Hypothalamus (tissue), 51 donors: Measurements from ENCODE around the gene CPNE5.

Experiments used
- DNase-seq, 51 donors: peaks; one replicate each; lab custom pipeline; 2025; lab: John Stamatoyannopoulos, UW

Gene CPNE5

DNA sequence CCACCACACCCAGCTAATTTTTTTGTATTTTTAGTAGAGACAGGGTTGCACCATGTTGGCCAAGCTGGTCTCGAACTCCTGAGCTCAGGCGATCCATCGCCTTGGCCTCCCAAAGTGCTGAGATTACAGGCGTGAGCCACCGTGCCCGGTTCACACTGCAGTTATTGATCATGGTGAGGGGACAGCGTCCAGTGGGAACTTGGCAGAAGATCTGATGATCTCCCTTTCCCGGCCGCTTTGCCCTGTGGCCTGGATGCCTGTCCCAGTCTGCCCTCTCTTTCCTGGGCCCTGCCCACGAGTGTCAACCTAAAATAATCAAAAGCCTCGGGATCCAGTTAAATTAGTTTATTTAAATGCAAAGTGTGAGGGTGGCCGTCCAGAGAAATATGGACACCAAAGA is 42.2 kb downstream of the CPNE5 start:
- no peak for DNase-seq

DNA sequence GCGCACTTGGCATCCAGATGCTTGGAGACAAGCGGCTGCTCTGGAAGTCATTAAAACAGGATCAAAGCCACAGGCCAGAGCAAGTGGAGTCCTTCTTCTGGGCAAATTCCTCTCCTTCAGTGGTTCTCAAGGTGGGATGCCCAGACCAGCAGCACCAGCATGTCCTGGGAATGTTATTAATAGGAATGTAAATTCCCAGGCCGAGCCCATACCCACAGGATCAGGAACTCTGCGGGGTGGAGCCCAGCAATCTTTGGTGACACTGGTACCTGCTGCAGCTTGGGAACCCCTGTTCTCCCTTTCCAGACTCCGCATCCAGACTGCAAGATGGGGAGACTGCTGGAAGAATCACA is 44.6 kb downstream of the CPNE5 start:
- no peak for DNase-seq

DNA sequence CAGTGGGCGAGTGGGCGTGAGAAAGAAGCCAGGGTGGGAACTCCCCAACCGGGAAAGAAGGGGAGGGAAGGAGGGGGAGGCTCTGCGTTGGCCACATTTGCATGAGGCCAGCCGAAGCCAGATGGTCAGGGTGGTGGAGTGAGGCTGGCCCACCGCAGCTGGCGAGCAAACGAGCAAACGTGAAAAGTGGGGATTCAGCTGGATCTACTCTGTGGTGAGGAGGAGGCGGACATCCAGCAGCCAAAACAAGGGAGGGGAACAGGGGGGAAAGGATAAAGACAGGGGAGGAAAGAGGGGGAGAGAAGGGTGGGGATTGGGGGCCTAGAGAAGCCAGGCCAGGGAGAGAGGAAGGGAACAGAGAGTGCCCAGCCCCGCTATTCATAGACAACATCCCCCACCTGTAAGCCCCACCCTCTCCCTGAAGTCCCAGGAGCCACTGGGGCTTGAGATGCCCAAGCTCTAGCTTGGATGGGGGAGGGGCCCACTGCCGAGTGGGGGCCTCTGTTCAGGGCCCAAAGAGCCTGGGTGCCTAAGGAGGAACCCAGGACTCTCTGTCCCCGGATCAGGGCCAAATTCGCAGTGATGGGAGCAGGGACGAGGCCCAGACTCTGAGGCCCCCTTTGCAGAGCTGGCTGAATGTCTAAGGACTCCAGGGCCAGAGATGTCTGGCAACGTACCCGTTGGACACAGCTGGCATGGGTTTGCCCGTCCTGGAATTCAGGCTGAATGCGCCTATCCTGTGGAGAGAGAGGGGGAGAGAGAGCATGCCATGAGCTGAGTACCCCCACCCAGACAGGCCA is 45.1 kb downstream of the CPNE5 start:
- DNase-seq, result peak in 40 of 51 donors; percentile 6 to 82 (median 44)

DNA sequence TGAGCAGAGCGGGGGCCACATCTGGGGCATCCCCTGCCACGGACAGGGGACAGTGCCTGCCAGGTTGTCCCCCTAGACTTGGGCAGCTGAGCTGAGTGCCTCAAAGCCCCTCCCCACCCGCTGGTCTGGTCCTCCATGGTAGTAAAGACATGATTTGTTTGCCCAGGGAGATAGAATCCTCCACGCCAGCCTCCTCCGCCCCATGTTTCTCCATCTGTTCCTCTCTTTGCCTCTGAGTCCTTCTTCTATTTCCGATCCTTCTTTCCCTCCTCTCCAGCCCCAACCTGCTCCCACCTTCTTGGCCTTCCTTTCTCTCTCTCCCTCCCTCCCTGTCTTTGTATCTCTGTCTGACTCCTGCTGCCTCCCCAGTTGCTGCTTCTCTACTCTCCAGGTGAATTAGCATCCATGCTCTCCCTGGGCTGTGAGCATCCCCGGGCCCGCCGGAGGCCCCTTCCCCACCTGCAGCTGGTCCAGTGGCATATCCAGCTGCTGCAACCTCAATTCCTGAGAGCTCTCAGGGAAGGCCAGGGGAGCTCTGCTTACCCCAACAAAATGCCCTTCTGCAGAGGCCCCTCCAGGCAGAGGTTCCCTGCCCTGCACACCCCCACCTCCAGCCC is 45.8 kb downstream of the CPNE5 start:
- no peak for DNase-seq

DNA sequence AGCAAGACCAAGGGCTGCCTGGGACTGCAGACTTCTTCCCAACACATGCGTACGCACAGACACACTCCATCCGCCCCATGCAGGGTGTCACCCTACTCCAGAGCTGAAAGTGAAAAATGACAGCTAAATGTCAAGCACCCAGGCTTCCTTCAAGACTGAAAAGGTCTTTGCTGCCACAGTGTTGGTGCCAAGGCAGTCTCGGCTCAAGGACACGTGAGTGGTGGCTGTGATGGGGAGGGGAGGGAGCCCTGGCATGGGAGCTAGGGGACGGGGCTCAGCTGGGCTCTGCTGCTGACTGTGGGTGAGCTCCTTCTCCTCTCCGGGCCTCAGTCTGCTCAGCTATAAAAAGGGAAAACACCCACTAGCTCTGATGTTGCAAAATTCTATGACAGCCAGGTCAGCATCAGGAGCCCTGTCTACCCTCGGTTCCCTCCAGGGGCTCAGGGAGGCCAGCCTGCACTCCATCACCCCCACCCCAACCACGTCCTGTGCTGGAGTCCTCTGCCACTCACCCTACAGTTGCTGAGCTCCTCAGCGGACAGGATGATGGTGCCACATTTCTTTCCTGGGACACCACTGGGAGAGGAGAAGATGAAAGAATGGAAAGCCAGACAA is 47.6 kb downstream of the CPNE5 start:
- no peak for DNase-seq

DNA sequence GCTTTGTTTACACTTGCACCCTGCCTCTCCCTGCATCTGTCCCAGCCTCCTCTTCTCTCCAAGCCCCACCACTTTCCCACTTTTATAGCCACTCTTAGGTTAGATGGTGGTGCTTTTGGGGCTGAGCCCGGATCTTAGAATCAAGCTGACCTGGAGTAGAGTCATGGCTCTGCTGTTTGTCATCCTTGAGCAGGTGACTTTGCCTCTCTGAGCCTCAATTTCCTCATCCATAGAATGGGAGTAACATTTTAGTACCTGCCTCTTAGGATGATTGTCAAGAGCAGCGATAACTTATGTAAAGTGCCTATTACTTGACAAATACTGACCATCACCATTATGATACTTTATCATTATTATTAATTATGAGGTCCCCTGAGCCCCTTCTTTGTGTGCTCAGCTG is 48.2 kb downstream of the CPNE5 start:
- no peak for DNase-seq

DNA sequence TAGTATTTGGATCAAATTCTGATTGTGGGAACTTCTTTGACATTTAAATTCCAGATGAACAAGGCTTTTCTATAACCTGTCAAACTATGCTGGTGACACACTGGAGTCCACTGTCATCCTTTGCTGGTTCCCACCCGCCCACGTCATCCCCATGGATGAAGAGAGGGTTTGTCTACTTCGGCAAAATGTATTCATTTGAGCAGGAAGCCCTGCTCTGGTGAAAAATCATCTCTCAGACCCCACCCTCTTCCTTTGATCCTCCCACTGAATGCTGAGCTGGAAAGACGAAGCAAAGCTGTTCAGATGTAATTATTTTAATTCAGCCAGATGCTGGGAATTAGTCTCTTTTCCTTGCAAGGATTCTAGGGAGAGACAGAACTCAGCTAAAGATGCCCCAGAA is 50.5 kb downstream of the CPNE5 start:
- DNase-seq, result peak in 5 of 51 donors; percentile 4 to 68 (median 18)

DNA sequence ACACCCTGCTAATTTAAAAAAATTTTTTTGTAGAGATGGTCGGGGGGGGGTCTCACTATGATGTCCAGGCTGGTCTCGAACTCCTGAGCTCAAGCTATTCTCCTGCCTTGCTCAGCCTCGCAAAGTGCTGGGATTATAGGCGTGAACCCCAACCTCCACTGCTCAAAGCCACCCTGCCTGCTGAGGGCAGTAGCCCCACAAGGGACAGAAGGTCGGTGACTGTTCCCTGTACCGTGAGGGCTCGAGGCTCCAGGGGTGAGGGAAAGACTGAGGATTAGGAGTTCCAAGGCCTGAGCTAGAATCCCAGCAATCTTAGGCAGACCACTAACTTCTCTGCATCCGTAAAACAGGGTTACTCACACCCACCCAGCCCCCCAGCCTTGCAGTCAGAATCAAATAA is 51.1 kb downstream of the CPNE5 start:
- DNase-seq, result no peak

DNA sequence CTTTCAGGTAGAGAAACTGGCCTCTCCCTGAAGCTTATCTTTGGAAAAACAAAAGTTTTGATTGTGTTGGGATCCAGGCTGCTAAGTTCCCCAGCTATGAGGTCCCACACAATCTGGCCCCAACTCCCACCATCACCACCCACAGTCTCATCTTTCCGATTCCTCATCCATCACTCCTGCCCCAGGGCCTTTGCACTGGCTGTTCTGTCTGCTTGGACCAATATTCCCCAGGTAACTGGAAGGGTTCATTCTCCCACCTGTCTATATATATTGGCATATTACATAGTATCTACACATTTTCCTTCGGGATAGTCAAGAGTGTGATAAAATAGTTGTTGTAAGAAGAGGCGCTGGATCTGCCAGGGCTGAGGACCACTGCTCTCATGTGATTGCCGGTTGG is 52.0 kb downstream of the CPNE5 start:
- no peak for DNase-seq

DNA sequence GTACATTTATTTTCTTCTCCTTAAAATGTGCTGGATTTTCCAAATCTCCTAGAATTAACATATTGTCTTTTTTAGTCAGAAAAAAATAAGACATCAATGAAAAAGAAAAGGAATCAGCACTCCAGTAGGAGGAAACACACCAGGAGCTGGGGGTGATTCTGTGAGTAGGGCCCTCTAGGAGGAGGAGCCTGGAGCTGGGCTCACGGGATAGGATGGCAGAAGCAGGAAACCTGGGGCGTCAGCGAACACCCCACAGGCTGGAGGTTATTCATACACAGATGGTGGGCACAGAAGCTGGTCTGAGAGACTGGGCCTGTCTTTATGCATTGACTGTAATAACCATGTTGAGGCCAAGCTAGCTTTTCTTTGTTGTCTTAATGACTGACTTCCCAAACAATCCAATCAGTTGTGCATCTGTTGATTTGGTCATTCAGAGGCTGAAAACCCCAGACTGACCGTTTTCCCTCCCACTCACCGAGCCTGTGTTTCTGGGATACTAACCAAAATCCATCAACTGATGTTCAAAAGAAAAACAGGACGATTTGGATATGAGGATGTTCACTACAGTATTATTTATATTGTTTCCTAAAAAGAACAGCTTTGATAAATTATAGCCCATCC is 53.1 kb downstream of the CPNE5 start:
- DNase-seq, result no peak

DNA sequence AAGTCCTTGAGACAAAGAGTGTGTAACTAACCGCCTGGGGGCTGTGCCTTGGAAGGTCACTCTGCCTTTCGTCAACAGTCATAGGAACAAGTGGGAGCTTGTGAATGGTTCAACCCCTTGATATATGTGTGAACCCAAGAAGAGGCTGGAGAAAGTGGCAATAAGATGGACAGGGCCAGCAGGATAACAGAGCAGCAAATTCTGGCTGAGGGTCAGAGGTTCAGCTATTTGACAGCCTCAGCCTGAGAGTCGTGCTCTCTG is 54.9 kb downstream of the CPNE5 start:
- DNase-seq, result no peak

DNA sequence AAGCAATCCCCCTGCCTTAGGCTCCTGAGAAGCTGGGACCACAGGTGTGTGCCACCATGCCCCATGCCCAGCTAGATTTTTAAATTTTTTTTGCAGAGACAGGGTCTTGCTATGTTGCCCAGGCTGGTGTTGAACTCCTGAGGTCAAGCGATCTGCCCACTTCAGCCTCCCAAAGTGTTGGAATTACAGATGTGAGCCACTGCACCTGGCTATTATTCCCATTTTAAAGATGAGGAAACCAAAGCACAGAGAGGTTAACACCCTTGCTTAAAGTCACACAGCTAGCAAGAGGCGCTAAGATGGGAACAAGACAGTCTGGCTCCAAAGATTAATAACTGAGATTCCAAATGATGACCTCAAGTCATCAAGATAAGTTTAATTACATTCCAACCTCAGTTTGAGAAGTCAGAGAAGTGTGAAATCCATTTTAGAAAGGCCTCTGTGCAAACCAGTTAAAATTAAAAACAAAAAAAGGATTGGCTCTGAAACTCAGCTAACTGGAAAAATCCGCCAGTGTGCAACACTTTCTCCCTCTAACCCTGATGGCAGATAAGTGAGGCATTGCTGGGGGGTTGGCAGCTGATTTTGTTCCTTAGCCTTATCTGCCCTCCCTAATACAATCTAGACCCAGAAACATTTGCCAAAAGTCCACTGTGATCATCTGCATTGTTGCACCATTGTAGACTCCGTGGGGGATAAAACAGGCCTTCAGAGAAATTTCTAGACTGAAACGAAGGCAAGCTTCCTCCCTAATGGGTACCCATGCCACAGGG is 55.5 kb downstream of the CPNE5 start:
- no peak for DNase-seq

DNA sequence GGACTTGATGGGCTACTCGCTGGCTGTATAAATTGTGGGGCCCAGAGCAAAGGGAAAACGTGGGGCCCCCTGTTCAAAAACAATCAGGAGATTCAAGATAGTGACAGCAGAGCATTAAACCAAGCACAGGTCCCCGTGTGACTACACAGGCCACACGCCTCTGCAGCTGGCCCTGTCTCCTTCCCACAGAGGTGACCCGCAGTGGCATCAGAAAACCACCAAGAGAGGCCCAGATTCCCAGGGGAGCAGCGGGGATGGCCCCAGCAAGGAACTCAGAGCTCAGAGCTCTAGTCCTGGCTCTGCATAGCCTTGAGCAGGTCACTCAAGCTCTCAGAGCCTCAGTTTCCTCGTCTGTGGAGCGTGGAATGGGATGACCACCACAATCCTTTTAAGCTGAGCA is 57.6 kb downstream of the CPNE5 start:
- no peak for DNase-seq

DNA sequence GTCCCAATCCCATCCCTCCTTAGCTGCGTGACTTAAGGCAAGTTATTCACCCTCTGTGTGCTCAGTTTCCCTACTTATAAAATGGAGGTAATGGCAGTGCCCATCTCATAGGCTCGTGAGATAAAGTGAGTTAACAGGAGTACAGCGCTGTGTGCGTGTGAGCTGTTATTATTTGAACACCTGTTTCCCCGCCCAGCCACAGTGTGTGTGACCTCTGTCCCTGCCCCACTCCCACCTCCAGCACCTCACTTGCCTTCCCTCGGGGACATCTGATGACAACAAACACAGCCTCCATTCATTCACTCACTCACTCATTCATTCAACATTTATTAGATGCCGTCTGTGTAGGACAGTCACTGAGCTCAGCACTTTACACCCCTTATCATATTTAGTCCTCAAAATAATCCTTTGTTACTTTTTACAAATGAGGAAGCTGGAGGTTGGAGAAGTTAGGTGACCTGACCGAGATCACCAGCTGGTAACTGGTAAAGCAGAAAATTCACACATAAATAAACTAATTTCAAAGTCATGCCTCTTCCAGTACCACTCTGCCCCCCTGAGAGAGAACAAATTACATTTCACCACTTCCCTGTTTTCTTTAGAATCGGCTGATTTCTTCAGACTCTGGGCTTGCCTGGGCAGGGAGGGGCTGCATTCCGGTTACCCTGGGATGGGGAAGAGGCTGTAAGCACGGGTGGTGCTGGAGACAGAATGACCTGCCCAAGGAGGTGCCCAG is 58.6 kb downstream of the CPNE5 start:
- no peak for DNase-seq

DNA sequence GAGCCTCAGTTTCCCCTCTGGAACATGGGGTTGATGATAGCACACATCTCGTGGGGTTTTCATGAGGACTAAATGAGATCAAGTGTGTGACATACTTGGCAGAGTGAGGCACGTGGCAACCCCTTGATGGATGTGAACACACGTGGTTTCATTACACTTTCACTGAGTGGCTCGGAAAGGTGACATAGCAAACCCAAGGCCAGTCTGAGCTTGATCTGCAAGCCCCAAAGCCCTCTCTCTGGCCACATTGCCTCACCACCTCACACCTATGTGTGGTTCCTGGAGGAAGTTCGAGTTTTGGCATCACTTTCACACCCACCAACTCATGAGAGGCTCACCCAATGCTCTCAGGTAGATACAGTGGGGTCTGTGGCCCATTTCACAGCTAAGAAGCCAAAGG is 60.0 kb downstream of the CPNE5 start:
- no peak for DNase-seq

DNA sequence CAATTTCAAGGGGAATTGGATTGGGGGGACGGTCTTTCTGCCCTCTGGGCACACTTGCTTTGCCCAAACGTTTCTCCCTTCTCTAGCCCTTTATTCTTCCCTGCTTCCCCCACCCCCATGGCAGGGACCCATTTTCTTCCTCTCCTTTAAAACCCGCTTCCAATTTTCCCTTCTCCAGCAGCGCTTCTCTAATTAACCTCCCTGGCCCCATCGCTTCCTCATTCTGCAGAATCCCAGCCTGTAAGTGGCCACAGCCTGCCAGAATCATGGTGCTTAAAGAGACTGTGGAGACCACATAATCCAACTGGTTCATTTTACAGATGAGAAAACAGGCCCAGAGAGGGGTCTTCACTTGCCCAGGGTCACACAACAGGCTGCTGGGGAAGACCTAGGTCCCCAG is 61.4 kb downstream of the CPNE5 start:
- DNase-seq, result no peak

DNA sequence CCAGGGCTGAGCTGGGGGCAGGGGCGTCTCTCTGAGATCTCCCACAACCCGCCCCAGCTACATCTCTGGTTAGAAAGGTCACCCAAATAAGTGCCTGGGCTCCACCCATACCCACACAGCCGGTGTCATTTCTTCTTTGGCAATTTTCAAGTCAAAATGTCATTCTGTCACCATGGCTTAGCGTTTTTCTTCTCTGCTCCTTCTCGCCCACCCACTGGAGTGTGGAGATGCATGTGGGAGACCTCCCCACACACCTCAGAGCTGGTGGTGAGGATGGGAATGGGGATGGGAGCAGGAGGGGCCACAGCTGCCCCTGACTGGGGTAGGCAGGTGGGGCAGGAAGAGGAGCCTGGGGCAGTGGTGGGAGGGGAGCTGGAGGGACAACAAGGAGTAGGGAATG is 63.1 kb downstream of the CPNE5 start:
- no peak for DNase-seq

DNA sequence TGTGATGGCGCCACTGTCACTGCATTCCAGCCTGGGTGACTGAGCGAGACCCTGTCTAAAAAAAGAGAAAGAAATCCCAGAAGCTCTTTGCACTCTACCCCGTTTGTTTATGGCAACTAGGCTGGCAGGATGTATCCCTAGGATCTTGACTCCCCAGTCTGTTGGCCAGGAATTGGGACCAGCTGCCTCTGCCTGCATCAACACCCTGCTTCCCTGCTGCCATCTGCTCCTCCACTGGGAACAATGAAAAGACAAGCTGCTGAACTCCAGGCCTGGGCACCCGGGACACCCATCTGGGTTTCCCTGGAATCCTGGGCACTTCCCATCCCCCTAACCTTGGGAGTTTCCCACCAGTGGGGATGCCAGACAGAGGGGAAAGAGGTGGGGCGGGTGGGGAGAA is 64.9 kb downstream of the CPNE5 start:
- DNase-seq, result no peak

DNA sequence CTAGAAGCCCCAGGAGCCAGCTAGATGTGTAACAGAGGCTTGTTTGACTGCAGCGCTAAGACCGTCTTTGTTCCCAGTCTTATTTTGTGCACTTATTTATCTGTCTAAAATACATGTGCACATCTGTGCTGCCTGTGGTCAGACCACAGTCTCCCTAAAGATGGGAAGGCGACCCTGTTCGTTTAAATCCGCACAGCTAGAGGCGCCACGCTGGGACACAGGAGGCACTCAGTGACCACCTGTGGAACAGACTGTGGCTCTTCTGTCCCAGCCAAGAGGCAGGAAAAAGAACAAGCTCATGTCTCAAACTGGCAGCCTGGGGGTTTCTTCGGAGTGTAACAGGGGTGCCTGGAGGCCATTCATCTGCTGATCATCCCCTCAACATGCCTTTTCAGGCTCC is 66.8 kb downstream of the CPNE5 start:
- peak in 1 of 51 donors; percentile 18 for DNase-seq

DNA sequence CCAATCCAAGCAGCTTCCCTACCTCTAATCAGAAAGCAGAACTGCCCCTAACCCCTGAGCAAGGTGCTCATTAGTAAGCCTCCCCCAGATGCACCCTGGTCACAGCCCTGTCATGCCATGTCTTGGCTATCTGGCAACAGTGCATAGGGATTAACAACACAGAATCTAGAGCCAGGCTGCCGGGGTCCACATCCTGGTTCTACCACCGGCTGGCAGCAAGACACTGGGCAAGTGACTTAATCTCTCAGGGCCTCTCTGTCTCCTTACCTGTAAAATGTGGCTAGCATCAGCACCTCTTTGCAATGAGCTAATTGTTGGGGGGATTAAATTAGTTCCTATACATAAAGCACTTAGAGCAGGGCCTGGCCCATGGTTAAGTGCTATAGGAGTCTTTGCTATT is 68.1 kb downstream of the CPNE5 start:
- DNase-seq, result no peak
